GM19467 (cell line): ENCODE measurements around the gene CDC42EP4.
"Not testable (repeated sequence)": the region's sequence is repeated elsewhere in the genome, so short reads cannot be mapped to it uniquely, and the experiment has no call there.

Source experiments
- ATAC-seq: cut with Tn5 transposase; IDR thresholded peaks from one replicate; pipeline ENCODE4 v1.9.1; 2021; ENCODE audit warnings: mild to moderate bottlenecking, moderate library complexity; ENCODE audit not compliant: unreplicated experiment

The CDC42EP4 gene

DNA sequence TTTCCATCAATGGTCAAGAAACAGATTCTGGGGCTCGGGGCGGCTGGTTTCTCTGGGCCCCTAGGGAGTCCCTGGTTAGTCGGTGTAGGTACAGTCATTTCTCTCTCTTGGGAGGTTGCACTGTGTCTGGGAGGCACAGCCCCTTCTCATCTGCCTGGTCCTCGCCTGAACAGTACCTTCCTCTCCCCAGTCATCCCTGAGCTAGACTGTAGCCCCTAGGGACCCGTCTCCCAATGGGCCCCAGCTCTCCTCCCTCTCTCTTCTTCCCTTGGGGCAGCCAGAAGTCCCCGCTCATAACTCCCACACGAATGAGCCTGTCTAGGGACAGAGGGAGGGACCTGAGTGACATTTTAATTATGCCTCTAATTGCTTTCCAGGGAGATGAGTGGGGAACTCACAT lies 29.9 kb downstream of the CDC42EP4 start:
- ATAC-seq: peak; percentile 72

DNA sequence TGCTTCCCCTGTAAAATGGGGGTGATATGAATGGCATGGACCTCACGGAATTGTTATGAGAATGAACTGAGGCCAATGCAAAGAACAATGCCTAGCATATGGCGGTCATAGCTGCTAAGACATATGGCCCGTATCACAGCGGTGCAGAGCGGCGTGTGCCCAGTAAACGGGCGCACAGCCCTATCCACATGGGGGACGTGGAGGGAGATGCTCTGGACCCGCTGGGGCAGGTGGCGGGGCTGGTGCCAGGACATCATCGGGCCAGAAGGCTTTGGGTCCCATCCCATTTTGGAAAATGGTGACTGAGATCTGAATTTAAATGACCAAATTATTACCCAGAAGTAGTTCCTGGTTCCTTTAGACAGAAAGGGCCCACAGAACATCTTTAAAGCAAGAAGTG lies 31.6 kb downstream of the CDC42EP4 start:
- ATAC-seq: no peak

GRCh38 chr17:73279704-73280103 lies 32.1 kb downstream of the CDC42EP4 start:
- no peak for ATAC-seq

GRCh38 chr17:73278465-73279453 lies 33.0 kb downstream of the CDC42EP4 start:
- ATAC-seq: no peak

DNA sequence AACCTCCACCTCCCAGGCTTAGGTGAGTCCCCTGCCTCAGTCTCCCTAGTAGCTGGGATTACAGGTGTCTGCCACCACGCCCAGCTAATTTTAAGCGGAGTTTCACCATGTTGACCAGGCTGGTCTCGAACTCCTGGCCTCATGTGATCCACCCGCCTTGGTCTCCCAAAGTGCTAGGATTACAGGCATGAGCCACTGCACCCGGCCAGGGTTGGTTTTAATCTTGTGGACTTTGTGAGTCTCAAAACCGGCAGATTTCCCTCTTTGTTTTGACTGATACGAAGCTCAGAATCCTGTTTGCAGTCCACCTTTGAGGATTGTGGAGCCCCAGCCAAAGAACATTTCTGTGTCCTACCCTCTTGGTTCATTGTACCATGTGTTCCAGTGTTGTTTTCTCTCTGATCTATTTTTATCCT lies 33.7 kb downstream of the CDC42EP4 start:
- no peak for ATAC-seq

GRCh38 chr17:73274490-73274889 lies 37.3 kb downstream of the CDC42EP4 start:
- ATAC-seq: no peak

DNA sequence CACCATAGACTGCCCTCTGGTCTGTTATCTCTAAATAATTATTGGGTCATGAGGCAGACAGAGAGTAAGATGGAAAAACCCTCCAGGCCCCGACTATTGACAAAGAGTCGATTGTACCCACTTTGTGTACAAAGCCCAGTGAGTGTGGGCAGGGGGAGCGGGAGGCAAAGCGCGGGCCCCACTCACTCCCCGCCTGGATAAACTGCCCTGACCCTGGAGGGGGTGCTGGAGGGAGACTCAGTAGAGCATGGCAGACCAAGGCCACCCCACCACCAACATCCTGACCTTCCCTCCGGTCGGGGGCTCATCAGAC lies 38.9 kb downstream of the CDC42EP4 start:
- no peak for ATAC-seq

GRCh38 chr17:73271072-73271471 lies 40.7 kb downstream of the CDC42EP4 start:
- ATAC-seq: peak; percentile 93

GRCh38 chr17:73269791-73270190 lies 42.0 kb downstream of the CDC42EP4 start:
- no peak for ATAC-seq

- ATAC-seq: no peak
Observed at GRCh38 chr17:73269329-73269615, 42.5 kb downstream of the CDC42EP4 start.

DNA sequence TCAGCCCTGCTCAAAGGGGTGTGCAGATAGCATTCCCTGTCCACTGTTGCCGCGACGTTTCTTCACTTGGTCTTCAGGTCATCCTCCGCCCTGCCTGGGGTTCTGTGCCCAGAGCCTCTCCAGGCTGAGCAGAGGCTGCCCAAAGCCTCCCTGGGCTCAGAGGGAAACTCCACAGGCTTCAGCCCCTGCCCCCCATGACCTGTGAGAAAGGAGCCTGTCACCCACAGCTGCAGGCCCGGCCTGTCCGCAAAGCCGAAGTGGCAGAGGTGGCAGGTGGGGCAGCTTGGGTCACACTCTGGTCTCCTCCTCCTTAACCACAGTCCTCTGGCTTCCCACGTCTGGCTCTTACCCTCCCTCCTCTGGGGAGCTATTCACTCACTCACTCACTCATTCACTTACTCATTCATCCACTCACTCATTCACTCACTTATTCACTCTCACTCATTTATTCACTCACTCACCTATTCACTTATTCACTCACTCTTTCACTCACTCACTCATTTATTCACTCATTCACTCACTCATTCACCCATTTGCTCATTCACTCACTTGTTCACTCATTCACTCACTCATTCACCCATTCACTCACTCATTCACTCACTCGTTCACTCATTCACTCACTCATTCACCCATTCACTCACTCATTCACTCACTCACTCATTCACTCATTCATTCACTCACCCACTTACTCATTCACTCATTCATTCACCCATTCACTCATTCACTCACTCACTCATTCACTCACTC lies 43.0 kb downstream of the CDC42EP4 start:
- no peak for ATAC-seq

- ATAC-seq: no peak
Observed at GRCh38 chr17:73267648-73268537, 43.9 kb downstream of the CDC42EP4 start.

- no peak for ATAC-seq
Observed at GRCh38 chr17:73266796-73267195, 45.0 kb downstream of the CDC42EP4 start.

GRCh38 chr17:73265646-73266640 lies 45.9 kb downstream of the CDC42EP4 start:
- ATAC-seq: no peak

- ATAC-seq: not testable (repeated sequence)
Observed at GRCh38 chr17:73264448-73264847, 47.4 kb downstream of the CDC42EP4 start.

DNA sequence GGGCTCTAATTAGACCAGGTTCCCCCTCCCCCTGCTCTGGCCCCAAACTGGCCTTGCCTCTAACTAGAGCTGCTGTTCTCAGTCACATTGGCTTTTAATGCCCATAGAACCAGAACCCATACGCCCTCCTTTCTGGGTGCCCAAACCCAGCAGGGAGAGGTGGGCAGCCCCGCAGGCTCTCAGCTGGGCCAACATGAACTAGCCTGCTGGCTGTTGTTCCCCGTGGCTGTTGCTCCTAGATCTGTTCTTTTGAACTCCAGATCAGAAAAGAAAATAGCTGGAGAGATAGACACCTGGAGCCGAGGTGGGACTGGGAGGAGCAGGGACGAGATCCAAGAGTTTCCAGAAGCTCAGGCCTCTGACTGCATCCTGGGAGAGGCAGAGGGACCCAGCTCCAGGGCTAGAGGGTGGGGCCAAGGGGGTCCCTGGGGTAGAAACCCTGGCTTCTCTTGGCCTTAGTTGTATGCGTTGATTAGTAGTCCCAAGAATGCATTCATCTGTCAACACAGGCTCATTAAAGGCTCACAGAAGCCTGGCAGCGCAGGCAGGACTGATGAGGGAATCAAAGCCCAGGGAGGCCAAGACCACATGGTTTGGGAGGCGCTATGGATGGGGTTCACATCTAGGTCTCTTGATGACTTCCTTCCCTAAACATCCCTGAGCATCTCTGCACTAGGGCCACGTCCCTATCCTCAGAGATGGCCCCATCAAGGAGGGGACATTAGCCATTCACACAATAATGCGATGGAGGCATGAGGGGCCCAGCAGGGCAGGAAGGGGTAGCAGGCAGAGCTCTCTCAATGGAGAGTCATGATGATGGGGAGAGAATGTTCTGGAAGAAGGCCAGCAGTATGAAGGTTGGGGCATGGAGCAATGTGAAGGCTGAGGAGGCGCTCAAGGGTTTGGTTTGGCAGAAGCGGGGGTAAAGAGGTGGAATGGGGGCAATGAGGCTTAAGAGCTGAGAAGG lies 48.8 kb downstream of the CDC42EP4 start:
- ATAC-seq: no peak

- ATAC-seq: no peak
Observed at GRCh38 chr17:73261952-73262675, 49.7 kb downstream of the CDC42EP4 start.

GRCh38 chr17:73261617-73261951 lies 50.2 kb downstream of the CDC42EP4 start, which contains the start of gene CPSF4L:
CPSF4L (minus strand) TSS chr17:73261880; CDS start chr17:73261818, 62 bp downstream.
- ATAC-seq: no peak
